GM06990 (cell line): ENCODE data around the gene A2M.

ENCODE experiments used
- DNase-seq: peaks from one replicate; pipeline ENCODE4 v3.0.0-alpha.2; 2011; ENCODE audit not compliant: insufficient read length; ENCODE audit errors: extremely low read depth
- H3K27me3 ChIP-seq: replicated peaks from 2 replicates; pipeline ENCODE4 v1.6.0; 2011; ENCODE audit warnings: low read length; ENCODE audit not compliant: control insufficient read depth, insufficient read depth
- H3K36me3 ChIP-seq: 2 replicates; pipeline ENCODE4 v1.5.1; 2011; ENCODE audit warnings: low read length; ENCODE audit not compliant: control insufficient read depth, insufficient read depth
- H3K4me3 ChIP-seq: replicated peaks from 2 replicates; pipeline ENCODE4 v1.5.1; 2011; ENCODE audit warnings: low read depth, mild to moderate bottlenecking, control low read depth, low read length
- TF ChIP-seq, protein P1 (sequence below): IDR thresholded peaks from 2 replicates; pipeline ENCODE4 v1.5.1; 2011; ENCODE audit warnings: low read length, control low read depth, mild to moderate bottlenecking, inconsistent platforms; ENCODE audit not compliant: insufficient read depth, poor library complexity, severe bottlenecking

A2M gene

DNA sequence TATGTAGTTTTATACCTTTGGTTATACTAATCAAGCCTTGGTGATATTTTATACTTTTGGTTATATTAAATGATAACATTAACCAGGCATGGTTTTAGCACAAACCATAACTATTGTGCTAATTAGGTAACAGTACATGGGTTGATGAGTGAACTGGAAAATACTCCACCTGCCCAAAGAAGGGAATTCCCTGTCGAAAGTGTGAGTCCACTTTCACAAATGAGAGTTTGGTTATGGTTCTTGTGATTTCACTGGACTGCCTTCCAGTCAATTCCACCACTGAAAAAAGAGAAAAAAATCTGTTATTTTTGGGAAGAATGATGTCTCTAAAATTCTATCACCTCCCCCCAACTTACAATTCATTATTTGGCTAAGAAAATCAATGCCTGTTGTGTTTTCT is 9.7 kb downstream of the A2M start:
- H3K36me3 ChIP-seq: no peaks in the 10 kb centered on the region
- no peaks in the 10 kb centered on the region for H3K27me3 ChIP-seq
- no peak for DNase-seq
- no peak overlapping the region for H3K4me3 ChIP-seq
- TF ChIP-seq, protein P1, sequence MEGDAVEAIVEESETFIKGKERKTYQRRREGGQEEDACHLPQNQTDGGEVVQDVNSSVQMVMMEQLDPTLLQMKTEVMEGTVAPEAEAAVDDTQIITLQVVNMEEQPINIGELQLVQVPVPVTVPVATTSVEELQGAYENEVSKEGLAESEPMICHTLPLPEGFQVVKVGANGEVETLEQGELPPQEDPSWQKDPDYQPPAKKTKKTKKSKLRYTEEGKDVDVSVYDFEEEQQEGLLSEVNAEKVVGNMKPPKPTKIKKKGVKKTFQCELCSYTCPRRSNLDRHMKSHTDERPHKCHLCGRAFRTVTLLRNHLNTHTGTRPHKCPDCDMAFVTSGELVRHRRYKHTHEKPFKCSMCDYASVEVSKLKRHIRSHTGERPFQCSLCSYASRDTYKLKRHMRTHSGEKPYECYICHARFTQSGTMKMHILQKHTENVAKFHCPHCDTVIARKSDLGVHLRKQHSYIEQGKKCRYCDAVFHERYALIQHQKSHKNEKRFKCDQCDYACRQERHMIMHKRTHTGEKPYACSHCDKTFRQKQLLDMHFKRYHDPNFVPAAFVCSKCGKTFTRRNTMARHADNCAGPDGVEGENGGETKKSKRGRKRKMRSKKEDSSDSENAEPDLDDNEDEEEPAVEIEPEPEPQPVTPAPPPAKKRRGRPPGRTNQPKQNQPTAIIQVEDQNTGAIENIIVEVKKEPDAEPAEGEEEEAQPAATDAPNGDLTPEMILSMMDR: no peak

DNA sequence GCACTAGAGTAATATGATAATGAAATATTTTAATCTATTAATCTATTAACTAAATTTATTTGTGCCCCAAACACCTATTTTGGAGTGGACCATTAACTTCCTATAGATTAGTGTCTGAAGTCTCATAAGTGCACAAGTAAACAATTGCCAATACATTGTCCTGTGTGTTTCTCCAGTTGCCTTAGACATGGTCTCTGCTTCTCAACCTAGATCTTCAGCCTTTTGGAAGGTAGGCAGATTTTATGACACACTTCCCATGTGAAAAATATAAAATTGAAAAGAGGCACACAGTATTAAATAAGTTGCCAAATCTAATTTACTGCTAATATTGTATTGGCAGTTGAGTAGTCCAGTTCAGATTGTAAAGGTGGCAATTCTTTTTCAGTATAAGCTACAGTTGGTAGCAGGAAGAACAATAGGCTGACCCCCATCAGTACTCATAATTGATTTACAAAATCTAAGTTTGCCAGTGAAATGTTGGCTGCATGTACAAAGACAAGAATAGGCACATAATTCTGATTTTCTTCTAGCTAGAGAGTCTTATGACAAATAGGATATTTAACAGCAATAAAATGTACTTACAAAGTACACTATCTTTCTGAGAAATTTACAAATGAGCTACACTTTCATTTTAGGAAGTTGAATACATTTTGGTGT is 10.8 kb downstream of the A2M start:
- Histone ChIP-seq H3K27me3 (no peaks in the 10 kb centered on the region), H3K36me3 (no peaks in the 10 kb centered on the region), H3K4me3 (no peak overlapping the region)
- DNase-seq: no peak
- TF ChIP-seq, protein P1: no peak

DNA sequence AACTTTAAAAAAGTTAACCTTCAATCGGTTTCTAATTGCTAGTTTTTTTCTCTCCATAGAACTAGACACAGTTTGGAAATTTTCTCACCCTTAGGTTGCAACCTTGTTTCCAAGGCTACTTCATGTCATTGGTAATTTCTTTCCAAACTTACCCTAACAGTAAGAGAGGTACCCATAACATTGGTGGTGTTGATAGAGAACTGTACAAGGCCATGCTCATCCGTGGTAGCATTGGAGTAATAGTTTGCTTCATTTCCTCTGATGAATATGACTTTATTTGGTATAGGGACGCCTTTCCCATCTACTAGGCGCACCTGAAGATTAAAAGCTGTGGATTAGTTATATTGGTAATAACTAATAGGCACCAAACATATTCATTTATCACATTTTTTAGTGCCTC is 11.6 kb downstream of the A2M start:
- DNase-seq: no peak
- Histone ChIP-seq H3K4me3 (no peak overlapping the region), H3K36me3 (no peaks in the 10 kb centered on the region), H3K27me3 (no peaks in the 10 kb centered on the region)
- TF ChIP-seq, protein P1: no peak

DNA sequence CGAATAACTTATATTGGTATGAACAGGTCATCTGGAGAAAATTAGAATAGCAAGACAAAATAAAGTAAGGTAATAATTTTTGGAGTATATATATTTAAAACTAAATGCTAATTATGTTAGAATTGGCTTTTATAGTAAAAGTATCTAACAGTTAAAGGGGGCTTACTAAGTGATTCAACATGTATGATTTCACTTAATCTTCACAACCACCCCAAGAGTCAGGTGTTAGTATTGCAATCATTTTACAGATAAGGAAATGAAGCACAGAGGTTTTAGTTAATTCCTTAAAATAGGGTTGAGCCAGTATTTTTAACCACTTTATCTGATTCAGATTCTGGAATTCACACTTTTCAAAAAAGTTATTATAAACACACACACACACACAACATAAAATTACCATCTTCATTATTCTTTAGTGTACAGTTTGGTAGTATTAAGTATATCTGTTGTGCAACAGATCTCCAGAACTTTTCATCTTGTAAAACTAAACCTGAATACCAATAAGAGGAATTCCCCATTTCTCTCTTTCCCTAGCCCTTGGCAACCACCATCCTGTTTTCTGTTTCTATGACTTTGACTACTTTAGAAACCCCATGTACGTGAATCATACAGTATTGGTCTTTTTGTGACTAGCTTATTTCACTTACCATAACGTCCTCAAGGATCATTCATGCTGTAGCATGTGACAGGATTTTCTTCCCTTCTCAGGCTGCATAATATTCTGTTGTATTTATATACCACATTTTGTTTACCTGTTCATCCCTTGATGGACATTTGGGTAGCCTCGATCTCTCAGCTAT is 12.5 kb downstream of the A2M start:
- no peak overlapping the region for H3K4me3 ChIP-seq
- DNase-seq: no peak
- TF ChIP-seq, protein P1: no peak
- H3K27me3 ChIP-seq: no peaks in the 10 kb centered on the region
- no peaks in the 10 kb centered on the region for H3K36me3 ChIP-seq

DNA sequence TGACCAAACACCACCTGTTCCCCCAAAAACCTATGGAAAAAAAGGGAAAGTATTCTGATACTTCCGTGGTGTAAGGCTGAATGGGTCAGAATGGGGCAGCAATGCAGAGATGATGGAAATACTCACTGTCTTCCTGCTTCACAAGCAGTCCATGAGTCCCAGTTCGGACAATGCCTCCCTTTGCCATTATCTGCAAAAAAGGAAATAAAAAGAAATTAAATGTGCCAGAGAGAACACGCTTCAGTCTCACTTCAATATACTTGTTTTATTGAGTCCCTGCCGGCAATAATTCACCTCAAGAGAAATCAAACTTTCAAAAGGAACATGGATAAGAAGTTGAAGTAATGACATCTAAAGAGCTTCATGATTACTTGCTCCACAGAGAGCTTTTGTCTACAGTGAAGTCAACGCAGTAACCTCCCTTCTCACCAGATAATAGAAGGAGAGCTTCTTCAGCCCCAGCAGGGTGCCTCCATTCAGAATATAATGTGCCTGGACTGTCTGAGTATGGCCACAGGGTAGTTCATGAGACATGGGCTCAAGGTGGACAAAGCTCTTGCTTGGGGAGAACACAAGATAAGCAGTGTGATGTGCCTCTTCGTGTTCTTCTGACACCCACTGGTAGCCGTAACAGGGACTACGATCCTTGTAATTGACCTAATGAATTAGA is 14.6 kb downstream of the A2M start:
- Histone ChIP-seq H3K4me3 (no peak overlapping the region), H3K36me3 (no peaks in the 10 kb centered on the region), H3K27me3 (no peaks in the 10 kb centered on the region)
- TF ChIP-seq, protein P1: no peak
- no peak for DNase-seq
